DLD1 (cell line): ENCODE results near the gene KLF16.

Source experiments
- in situ Hi-C: cut with HindIII; loops from 2 replicates; pipeline ENCODE4 v1.10.0; 2017; ENCODE audit warnings: low sequenced_read_pairs

Gene KLF16

GRCh38 chr19:1856698-1857603 lies 6.4 kb downstream of the KLF16 start:
- in situ Hi-C loops, result no loop called here

GRCh38 chr19:1856345-1856697 lies 7.1 kb downstream of the KLF16 start:
- in situ Hi-C loops, result no loop called here

GRCh38 chr19:1855828-1856255 lies 7.5 kb downstream of the KLF16 start:
- in situ Hi-C loops, result no loop called here

DNA sequence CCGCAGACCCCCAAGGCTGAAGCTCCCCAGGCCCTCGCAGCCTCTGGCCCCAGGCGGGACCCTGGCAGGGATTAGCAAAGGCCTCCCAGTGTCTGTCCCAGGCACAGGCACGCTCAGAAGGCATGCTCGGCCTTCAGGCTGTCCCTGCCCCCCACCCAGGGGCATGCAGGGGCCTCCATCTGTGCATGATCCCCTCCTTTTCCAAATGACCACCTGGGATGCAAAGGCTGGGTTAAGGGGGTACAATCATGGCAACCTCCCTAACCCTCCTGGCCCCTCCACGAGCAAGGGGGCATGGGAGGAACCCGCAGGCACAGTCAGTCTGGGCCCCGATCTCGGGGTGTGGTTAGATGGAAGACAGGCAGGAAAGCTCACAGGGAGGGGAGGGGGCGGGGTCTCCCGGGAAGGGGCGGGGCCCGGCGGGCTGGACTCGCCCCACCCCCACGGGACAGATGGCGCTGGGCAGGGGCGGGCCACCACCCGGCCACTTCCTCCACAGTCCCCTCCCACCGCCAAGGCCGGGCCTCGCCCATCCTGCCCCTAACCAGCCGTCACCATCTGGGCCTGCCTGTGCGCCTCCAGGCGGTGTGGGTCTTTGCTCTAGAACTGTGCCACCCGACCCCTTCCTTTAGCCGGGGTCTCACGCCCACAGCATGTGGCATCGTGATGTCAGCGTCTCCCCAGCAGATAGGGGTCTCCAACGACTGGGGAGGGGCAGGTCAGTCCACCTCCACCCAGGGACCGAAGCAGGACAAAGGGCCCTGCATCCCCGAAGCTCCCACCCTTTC lies 8.1 kb downstream of the KLF16 start:
- in situ Hi-C loops, result no loop called here

DNA sequence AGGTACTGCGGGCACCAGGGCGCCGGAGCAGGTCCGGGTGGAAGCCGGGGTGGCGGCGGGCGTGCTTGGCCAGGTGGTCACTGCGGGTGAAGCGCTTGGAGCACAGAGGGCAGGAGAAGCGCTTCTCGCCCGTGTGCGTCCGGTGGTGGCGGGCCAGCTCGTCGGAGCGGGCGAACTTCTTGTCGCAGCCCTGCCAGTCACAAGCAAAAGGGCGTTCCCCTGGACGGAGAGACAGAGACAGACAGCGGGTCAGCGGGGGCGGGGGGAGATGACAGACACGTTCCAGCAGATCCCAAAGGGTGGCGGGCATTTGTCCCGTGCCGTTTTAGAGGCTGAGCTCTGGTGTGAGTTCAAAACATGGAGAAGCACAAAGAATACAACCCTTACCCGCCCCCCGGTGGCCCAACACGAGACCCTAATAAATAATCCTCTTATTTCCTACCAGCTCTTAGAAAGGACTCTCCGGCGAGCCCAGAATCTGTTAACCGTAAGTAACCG lies 8.8 kb downstream of the KLF16 start:
- in situ Hi-C loops, result no loop called here

- in situ Hi-C loops, result no loop called here
Observed at GRCh38 chr19:1854039-1854541, 9.3 kb downstream of the KLF16 start.

DNA sequence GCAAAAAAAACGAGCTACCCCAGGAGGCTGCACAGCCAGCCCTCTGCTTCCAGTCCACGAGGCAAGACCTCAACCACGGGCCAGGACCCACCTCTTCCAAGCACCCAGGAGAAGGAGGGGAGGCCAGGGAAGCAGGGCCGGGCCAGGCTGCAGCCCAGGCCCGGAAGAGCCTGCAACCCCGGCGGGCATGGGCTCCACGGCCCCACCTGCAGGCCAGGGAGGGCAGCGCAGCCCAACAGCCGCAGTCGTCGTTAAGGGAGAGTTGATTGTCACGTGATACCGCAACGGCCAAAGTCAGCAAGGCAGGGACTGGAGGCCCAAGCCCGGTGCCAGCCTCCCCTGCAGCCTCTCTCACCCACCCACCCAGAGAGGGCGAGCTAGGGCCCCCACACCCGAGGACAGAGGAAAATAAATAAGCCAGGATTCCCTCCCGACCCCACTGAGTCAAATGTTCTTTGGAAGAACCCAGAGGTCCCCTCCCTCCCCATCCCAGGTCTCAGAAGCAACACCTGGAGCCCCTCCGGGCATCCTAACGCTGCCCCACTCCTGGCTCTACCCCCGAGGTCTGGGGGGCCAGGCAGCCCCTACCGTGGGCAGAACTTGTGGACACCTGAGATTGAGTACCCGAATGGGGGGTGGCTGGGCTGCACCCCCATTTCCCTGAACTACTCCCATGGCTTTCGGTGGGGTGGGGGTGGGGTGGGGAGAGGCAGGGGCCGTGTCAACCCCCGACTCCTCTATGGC lies 9.9 kb downstream of the KLF16 start:
- in situ Hi-C loops, result no loop called here

GRCh38 chr19:1852581-1853128 lies 10.7 kb downstream of the KLF16 start:
- in situ Hi-C loops, result no loop called here

DNA sequence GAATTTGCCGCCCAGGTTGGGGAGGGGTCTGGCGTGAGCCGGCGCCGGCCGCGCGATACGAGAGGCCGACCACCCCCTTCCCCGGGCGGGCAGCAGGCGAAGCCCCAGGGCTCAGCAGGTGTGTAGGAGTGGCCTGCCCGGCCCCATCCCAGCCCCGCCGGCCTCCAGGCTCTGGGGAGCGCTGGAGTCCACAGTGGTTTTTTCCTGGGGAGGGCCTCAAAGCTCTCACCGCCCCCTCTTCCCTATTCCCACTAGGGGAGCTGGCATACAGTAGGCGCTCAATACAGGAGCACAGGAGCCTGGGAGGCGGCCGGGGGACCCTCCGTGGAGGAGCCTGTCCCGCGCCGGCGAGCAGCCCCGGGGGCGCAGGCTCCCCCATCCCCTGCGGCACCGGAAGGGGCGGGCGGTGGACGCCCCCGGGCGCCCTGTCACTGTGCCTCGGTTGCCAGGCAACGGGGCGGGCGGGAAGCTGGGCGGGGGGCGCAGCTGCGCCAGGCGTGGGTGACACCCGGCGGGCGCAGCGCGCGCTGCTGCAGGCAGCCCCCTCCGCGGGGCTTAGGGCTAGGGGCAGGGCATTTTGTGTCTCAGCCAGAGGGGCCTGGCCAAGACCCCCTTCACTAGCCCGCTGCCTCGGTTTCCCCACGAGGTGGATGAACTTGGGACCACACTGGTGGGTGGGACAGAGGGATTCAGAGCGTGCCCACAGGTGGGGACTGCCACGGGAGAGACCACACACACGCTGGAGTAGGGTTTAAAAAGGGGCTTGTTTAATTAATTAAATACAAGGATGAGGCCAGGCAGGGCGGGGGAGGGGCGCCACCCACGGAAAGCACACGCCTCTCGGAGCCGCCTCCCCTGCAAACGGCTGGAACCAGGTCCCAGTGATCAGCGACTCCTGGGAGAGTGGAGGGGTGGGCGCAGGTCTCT lies 11.5 kb downstream of the KLF16 start:
- in situ Hi-C loops, result no loop called here

- in situ Hi-C loops, result no loop called here
Observed at GRCh38 chr19:1850809-1851653, 12.3 kb downstream of the KLF16 start.

- in situ Hi-C loops, result no loop called here
Observed at GRCh38 chr19:1849886-1850398, 13.4 kb downstream of the KLF16 start.

DNA sequence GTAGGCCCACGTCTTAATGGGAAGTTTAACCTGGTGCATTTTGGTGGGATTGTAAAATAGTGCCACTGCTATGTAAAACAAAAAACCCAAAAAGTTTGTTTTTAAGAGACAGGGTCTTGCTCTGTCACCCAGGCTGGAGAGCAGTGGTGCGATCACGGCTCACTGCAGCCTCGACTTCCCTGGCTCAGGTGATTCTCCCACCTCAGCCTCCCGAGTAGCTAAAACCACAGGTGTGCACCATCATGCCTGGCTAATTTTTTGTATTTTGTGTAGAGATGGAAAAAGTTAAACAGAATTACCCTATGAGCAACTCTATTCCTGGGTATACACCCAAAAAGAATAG lies 14.3 kb downstream of the KLF16 start:
- in situ Hi-C loops, result no loop called here

DNA sequence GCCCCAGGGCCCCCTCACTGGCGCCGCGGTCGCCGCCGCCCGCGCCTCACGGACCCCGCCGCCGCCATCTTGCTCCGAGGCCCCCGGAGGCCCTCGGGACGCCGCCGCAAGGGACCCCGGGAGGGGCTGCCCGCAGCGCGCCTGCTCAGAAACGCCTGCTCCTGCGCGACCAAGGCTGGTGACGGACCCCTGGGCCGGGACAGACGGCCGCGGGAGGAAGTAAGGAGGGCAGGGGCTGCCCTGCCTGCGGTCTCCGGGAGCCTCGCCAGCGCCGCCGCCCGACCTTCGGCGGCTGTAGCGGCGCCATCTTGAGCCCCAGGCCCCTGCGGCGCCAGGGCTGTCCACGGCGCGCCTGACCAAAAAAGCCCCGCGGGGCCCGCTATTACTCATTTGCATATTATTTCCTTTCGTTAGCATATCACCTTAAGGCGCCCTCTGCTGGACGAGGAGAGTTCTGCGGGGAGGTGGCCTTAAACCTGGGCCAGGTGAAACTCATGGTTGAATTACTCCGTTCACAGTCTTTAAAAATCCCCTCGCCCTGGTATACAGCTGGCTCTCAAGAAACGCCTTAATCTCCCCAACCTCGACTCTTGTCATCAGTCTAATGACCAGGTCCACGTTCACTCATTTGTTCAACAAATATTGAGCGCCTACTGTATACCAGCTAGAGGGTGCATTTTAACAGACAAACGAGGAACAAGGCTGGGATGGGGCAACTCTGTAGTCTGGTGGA lies 14.8 kb downstream of the KLF16 start, which contains the start of gene REXO1:
REXO1 (minus strand) TSS at position 85 of the 733 bp plus-strand sequence. CDS start 125 bp downstream, outside the sequence.
- in situ Hi-C loops, result no loop called here

DNA sequence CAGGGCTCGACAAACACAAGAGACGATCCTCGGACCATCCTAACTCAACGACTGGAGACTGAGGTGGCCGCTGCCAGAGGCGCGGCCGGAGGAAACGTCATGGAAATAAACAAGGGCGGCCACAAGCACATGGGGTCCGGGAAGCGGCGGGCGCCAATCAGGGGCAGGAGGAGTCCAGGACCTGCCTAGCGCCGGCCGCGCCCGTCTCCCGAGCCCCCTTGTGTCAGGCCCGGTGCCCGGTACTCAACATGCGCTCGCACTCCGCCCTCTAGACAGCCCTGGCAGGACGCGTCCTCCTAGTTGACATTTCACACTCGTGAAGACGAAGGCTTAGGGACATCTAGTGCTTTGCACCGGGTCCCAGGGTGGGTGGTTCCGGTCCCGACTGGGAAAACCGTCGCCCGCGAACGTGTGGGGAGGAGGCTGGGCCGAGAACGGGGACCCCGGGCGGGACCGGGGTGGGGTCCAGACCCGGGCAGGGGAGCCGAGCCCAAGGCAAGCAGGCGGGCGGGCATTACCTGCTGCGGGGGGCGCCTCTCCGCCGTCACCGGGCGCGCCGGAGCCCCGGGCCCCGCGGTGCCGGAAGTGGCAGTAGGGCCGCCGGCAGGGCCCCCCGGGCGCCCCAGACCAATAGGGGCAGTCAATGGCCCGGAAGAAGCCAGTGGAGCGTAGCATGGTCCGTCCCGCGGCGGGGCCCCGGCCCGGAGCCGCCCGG lies 15.5 kb downstream of the KLF16 start:
- in situ Hi-C loops, result no loop called here

GRCh38 chr19:1847348-1847683 lies 16.1 kb downstream of the KLF16 start:
- in situ Hi-C loops, result no loop called here

GRCh38 chr19:1846517-1847204 lies 16.7 kb downstream of the KLF16 start:
- in situ Hi-C loops, result no loop called here

GRCh38 chr19:1845642-1846041 lies 17.7 kb downstream of the KLF16 start:
- in situ Hi-C loops, result no loop called here
